ENCODE measurements around the gene TAS2R41.
"Not testable (repeated sequence)": the region's sequence is repeated elsewhere in the genome, so short reads cannot be mapped to it uniquely, and the experiment has no call there.

TAS2R41 gene

GRCh38 chr7:143462045-143462444, 15.6 kb upstream of the TAS2R41 start:
- Histone ChIP-seq H3K27me3 (no peaks in the 10 kb centered on the region), H3K36me3 (no peaks in the 10 kb centered on the region), H3K9me3 (no peaks in the 10 kb centered on the region), H3K4me3 (ENCODE audit: low read depth in 1 of 2, low read length in 1 of 2) (no peak overlapping the region), H3K4me1 (ENCODE audit: control insufficient read depth in 1 of 2, insufficient read depth in 1 of 2, low read depth in 1 of 2, low read length in 1 of 2) (no peaks in the 10 kb centered on the region), H3K27ac (no peak overlapping the region)
- TF ChIP-seq, protein P1, sequence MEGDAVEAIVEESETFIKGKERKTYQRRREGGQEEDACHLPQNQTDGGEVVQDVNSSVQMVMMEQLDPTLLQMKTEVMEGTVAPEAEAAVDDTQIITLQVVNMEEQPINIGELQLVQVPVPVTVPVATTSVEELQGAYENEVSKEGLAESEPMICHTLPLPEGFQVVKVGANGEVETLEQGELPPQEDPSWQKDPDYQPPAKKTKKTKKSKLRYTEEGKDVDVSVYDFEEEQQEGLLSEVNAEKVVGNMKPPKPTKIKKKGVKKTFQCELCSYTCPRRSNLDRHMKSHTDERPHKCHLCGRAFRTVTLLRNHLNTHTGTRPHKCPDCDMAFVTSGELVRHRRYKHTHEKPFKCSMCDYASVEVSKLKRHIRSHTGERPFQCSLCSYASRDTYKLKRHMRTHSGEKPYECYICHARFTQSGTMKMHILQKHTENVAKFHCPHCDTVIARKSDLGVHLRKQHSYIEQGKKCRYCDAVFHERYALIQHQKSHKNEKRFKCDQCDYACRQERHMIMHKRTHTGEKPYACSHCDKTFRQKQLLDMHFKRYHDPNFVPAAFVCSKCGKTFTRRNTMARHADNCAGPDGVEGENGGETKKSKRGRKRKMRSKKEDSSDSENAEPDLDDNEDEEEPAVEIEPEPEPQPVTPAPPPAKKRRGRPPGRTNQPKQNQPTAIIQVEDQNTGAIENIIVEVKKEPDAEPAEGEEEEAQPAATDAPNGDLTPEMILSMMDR (IDR thresholded peaks at IDR 0.05): no peak

DNA sequence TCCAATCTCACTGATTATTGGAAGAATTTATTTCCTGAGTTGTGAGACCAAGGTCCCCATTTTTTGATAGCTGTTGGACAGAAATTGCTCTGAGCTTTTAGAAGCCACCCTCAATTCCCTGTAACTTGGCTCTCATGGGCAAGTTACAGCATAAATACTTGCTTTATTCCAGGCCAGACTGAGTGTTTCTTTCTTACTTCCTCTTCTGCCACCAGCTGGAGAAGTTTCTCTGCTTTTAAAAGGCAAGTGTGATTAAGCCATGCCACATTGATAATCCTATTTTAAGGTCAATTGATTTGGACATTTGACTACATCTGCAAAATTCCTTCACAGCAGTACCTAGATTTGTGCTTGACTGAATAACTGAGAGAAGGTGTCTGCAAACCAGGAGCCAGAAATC, 14.1 kb upstream of the TAS2R41 start:
- Histone ChIP-seq H3K9me3 (no peaks in the 10 kb centered on the region), H3K4me1 (ENCODE audit: control insufficient read depth in 1 of 2, insufficient read depth in 1 of 2, low read depth in 1 of 2, low read length in 1 of 2) (no peaks in the 10 kb centered on the region), H3K27me3 (no peaks in the 10 kb centered on the region), H3K27ac (no peak overlapping the region), H3K4me3 (ENCODE audit: low read depth in 1 of 2, low read length in 1 of 2) (no peak overlapping the region), H3K36me3 (no peaks in the 10 kb centered on the region)
- TF ChIP-seq, protein P1 (IDR thresholded peaks at IDR 0.05): no peak

- Histone ChIP-seq H3K27ac (no peak overlapping the region), H3K4me3 (ENCODE audit: low read depth in 1 of 2, low read length in 1 of 2) (no peak overlapping the region), H3K9me3 (no peaks in the 10 kb centered on the region), H3K4me1 (ENCODE audit: control insufficient read depth in 1 of 2, insufficient read depth in 1 of 2, low read depth in 1 of 2, low read length in 1 of 2) (no peaks in the 10 kb centered on the region), H3K36me3 (no peaks in the 10 kb centered on the region), H3K27me3 (no peaks in the 10 kb centered on the region)
- TF ChIP-seq, protein P1 (IDR thresholded peaks at IDR 0.05): no peak
Measured at GRCh38 chr7:143463957-143464356, 13.7 kb upstream of the TAS2R41 start.

GRCh38 chr7:143467724-143468123, 9.9 kb upstream of the TAS2R41 start:
- H3K9me3 ChIP-seq: no peaks in the 10 kb centered on the region
- no peak overlapping the region for H3K27ac ChIP-seq
- no peaks in the 10 kb centered on the region for H3K36me3 ChIP-seq
- H3K4me1 ChIP-seq (ENCODE audit: control insufficient read depth in 1 of 2, insufficient read depth in 1 of 2, low read depth in 1 of 2, low read length in 1 of 2): no peaks in the 10 kb centered on the region
- TF ChIP-seq, protein P1 (IDR thresholded peaks at IDR 0.05): no peak
- H3K27me3 ChIP-seq: no peaks in the 10 kb centered on the region
- no peak overlapping the region for H3K4me3 ChIP-seq (ENCODE audit: low read depth in 1 of 2, low read length in 1 of 2)

GRCh38 chr7:143472071-143472689, 5.5 kb upstream of the TAS2R41 start:
- H3K4me3 ChIP-seq (ENCODE audit: low read depth in 1 of 2, low read length in 1 of 2); H3K9me3 ChIP-seq; H3K36me3 ChIP-seq; H3K4me1 ChIP-seq (ENCODE audit: control insufficient read depth in 1 of 2, insufficient read depth in 1 of 2, low read depth in 1 of 2, low read length in 1 of 2); H3K27me3 ChIP-seq; H3K27ac ChIP-seq: not testable (repeated sequence)

DNA sequence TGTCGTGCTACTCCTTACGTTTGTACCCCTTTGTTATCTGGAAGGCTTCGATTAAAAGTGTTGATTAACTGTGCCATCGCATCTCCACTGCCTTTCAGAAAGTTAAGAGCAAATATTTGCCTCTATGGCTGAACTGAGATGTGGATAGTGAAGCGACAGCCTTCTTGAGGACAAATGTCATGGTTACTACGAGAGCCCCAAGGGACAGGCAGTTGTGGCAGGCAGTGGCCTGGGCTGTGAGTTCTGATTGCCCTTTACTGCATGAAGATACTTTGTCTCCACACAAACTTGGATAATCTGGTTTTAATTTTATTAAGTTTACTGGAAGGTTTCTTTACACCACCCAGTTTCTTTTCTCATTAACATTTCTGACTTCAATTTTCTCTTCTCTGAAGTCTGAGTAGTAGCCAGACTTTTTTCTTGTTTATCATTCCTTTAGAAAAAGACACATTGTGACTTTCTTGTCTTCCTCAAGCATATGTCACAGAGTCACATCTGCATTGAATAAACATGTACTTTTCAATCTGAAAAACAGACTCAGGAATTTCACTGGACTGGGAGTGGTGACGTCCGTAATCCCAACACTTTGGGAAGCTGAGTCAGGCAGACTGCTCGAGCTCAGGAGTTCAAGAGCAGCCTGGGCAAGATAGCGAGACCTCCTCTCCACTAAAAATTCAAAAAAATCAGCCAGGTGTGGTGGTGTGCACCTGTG, 1.5 kb downstream of the TAS2R41 start:
- H3K36me3 ChIP-seq: no peaks in the 10 kb centered on the region
- TF ChIP-seq, protein P1 (IDR thresholded peaks at IDR 0.05): no peak
- H3K9me3 ChIP-seq: no peaks in the 10 kb centered on the region
- H3K4me3 ChIP-seq (ENCODE audit: low read depth in 1 of 2, low read length in 1 of 2): no peak overlapping the region
- H3K4me1 ChIP-seq (ENCODE audit: control insufficient read depth in 1 of 2, insufficient read depth in 1 of 2, low read depth in 1 of 2, low read length in 1 of 2): no peaks in the 10 kb centered on the region
- H3K27ac ChIP-seq: no peak overlapping the region
- no peaks in the 10 kb centered on the region for H3K27me3 ChIP-seq

Measured in neutrophil (primary cell).